Natural killer cell (primary cell): ENCODE results near the gene C13orf42. TPM values are rescaled to one million over a fixed set of nuclear protein-coding genes. Genes with fewer than 3 reads are reported as not detected.
"Not testable (repeated sequence)": the region's sequence is repeated elsewhere in the genome, so short reads cannot be mapped to it uniquely, and the experiment has no call there.

ENCODE experiments used
- ATAC-seq, 3 donors: fragments of 150-1000 bp in 2 of 3; fragments of 200-7000 bp in 1 of 3; cut with Tn5 transposase; 1 replicate in 1 of 3; 2 replicates in 2 of 3; pipeline ENCODE4 v1.10.0; 2021; ENCODE audit warnings: mild to moderate bottlenecking in 2 of 3, moderate library complexity in 2 of 3
- DNase-seq, 2 donors: peaks; one replicate each; pipeline versions ENCODE4 v3.0.0 to v3.0.0-alpha.2; 2013 to 2021; ENCODE audit warnings: mixed read lengths in 1 of 2
- H3K27ac ChIP-seq: one replicate; pipeline ENCODE4 v1.5.1; 2013; ENCODE audit warnings: mild to moderate bottlenecking, low read length
- H3K27me3 ChIP-seq: one replicate; pipeline ENCODE4 v1.6.1; 2013; ENCODE audit warnings: low read length; ENCODE audit not compliant: control insufficient read depth, insufficient read depth
- H3K36me3 ChIP-seq: one replicate; pipeline ENCODE4 v1.6.1; 2013; ENCODE audit warnings: low read length; ENCODE audit not compliant: control insufficient read depth, insufficient read depth
- H3K4me1 ChIP-seq: one replicate; pipeline ENCODE4 v1.6.1; 2013; ENCODE audit warnings: low read length; ENCODE audit not compliant: control insufficient read depth, insufficient read depth
- H3K4me3 ChIP-seq: one replicate; pipeline ENCODE4 v1.5.1; 2013; ENCODE audit warnings: low read length
- H3K9me3 ChIP-seq: one replicate; pipeline ENCODE4 v1.6.1; 2013; ENCODE audit warnings: low read length; ENCODE audit not compliant: control insufficient read depth, insufficient read depth
- H3K27ac Mint-ChIP-seq, 2 donors: one replicate each; pipeline ENCODE4 v1.8.0; 2022; ENCODE audit warnings: mild to moderate bottlenecking in 2 of 2, mixed read lengths in 2 of 2, moderate library complexity in 1 of 2
- H3K27me3 Mint-ChIP-seq, 2 donors: one replicate each; pipeline ENCODE4 v1.8.0; 2022; ENCODE audit warnings: low read depth in 2 of 2, mixed read lengths in 2 of 2
- H3K36me3 Mint-ChIP-seq: one replicate; pipeline ENCODE4 v1.8.0; 2022; ENCODE audit warnings: mixed read lengths
- H3K4me1 Mint-ChIP-seq, 2 donors: one replicate each; pipeline ENCODE4 v1.8.0; 2022; ENCODE audit warnings: mixed read lengths in 2 of 2
- H3K4me3 Mint-ChIP-seq: one replicate; pipeline ENCODE4 v1.8.0; 2022; ENCODE audit warnings: mild to moderate bottlenecking, moderate library complexity, mixed read lengths
- H3K9me3 Mint-ChIP-seq, 2 donors: one replicate each; pipeline ENCODE4 v1.8.0; 2022; ENCODE audit warnings: mixed read lengths in 2 of 2
- WGBS: methylation state at CpG from one replicate; pipeline ENCODE4 v1.1.7; 2013; ENCODE audit warnings: missing lambda C conversion rate; ENCODE audit not compliant: insufficient coverage; 5-methylcytosine and 5-hydroxymethylcytosine counted together
- intact Hi-C: fragments of 100-400 bp; cut with micrococcal nuclease; formaldehyde crosslinking; loops from one replicate; pipeline ENCODE4 v1.14.2; 2022
- total RNA-seq, 4 donors: library from RNA; stranded (reverse); fragments of 120-200 nt in 1 of 4; gene quantifications; one replicate each; pipeline versions ENCODE4 v1.2.3 to v1.2.4, GENCODE V29; 2013 to 2022
- TF ChIP-seq, protein P1 (sequence below): fragments of 200-600 bp; IDR thresholded peaks from one replicate; pipeline ENCODE4 v1.8.0; 2022; ENCODE audit warnings: antibody characterized with exemption

The C13orf42 gene
- total RNA-seq, 3 donors from 2014 or later (not counting 1 experiment from before 2014, with no cell fraction given) = not detected

DNA sequence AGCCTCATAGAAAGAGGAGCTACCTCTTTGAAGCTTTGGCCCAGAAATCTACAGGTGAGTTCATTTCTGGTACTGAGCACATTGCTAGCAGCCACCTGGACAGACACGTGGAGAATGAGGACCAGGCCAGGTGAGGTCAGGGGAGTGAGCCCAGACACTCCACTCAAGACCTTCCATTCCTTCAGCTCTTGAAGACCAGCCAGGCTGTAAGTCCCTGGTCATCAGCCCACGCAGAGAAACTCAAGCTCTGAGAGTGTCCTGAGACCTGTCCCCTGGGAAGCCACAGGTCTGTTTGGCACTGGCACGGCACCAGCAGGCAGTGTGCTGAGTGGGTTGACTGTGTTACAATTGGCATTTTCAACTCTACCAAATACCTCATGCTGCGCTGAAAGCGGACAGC is 27.4 kb downstream of the C13orf42 start:
- no peak for DNase-seq
- Histone ChIP-seq H3K27me3 (no peaks in the 10 kb centered on the region), H3K36me3 (no peaks in the 10 kb centered on the region), H3K4me1 (no peaks in the 10 kb centered on the region), H3K4me3 (no peak overlapping the region), H3K9me3 (no peaks in the 10 kb centered on the region), H3K27ac (no peak overlapping the region)
- H3K9me3 Mint-ChIP-seq = no peaks in the 10 kb centered on the region
- intact Hi-C loops = no loop called here
- H3K27ac Mint-ChIP-seq = no peak overlapping the region
- ATAC-seq = no peak
- H3K36me3 Mint-ChIP-seq = no peaks in the 10 kb centered on the region
- H3K4me1 Mint-ChIP-seq = no peaks in the 10 kb centered on the region
- WGBS = 92% methylated on average over 5 of the region's 5 CpGs
- H3K27me3 Mint-ChIP-seq = peaks cover 0 to 2% of the 10 kb centered on the region in 2 donors
- TF ChIP-seq, protein P1, sequence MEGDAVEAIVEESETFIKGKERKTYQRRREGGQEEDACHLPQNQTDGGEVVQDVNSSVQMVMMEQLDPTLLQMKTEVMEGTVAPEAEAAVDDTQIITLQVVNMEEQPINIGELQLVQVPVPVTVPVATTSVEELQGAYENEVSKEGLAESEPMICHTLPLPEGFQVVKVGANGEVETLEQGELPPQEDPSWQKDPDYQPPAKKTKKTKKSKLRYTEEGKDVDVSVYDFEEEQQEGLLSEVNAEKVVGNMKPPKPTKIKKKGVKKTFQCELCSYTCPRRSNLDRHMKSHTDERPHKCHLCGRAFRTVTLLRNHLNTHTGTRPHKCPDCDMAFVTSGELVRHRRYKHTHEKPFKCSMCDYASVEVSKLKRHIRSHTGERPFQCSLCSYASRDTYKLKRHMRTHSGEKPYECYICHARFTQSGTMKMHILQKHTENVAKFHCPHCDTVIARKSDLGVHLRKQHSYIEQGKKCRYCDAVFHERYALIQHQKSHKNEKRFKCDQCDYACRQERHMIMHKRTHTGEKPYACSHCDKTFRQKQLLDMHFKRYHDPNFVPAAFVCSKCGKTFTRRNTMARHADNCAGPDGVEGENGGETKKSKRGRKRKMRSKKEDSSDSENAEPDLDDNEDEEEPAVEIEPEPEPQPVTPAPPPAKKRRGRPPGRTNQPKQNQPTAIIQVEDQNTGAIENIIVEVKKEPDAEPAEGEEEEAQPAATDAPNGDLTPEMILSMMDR = no peak
- H3K4me3 Mint-ChIP-seq = no peak overlapping the region

DNA sequence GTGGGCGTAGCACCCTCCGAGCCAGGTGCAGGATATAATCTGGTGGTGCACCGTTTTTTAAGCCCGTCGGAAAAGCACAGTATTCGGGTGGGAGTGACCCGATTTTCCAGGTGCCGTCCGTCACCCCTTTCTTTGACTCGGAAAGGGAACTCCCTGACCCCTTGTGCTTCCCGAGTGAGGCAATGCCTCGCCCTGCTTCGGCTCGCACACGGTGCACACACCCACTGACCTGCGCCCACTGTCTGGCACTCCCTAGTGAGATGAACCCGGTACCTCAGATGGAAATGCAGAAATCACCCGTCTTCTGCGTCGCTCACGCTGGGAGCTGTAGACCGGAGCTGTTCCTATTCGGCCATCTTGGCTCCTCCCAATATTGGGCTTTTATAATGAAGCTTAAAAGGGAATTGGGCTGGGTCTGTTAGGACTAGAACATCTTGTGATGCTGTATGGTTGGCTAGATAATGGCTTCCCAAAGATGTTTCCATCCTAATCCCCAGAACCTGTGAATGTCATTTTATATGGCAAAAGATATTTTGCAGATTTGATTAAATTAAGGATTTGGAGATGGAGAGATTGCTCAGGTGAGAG is 30.5 kb downstream of the C13orf42 start:
- H3K27ac Mint-ChIP-seq, H3K4me1 ChIP-seq, H3K36me3 ChIP-seq, ATAC-seq, H3K36me3 Mint-ChIP-seq, H3K4me3 ChIP-seq, H3K4me1 Mint-ChIP-seq, DNase-seq, H3K9me3 ChIP-seq, intact Hi-C loops, H3K27me3 Mint-ChIP-seq, H3K4me3 Mint-ChIP-seq, H3K9me3 Mint-ChIP-seq, H3K27me3 ChIP-seq, H3K27ac ChIP-seq: not testable (repeated sequence)
- 67% methylated on average over 2 of the region's 23 CpGs for WGBS

DNA sequence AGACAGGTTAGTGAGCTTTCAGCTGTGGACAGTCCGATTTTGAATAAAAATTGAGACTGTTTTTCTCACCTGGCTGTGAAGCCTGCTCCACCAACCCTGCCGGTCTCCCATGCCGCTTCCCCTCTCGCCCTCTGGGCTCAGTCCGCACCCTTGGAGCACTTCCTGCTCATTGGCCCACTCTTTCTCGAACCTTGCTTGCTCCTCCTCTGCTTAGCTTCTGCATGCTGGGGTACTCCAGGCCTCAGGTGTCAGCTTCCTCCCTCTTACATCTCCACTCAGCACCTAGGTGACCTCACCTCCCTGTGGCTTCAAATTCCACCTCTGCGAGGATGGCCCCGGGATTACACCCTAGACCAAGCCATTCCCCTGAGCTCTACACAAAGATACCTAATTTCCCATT is 39.6 kb downstream of the C13orf42 start:
- no peak overlapping the region for H3K4me3 Mint-ChIP-seq
- no peaks in the 10 kb centered on the region for H3K36me3 Mint-ChIP-seq
- H3K27me3 ChIP-seq = no peaks in the 10 kb centered on the region
- TF ChIP-seq, protein P1 = no peak
- H3K9me3 ChIP-seq = no peaks in the 10 kb centered on the region
- H3K27ac ChIP-seq = no peak overlapping the region
- 85% methylated on average over 8 of the region's 8 CpGs for WGBS
- no peaks in the 10 kb centered on the region for H3K9me3 Mint-ChIP-seq
- peaks cover 9 to 20% of the 10 kb centered on the region in 2 donors for H3K27me3 Mint-ChIP-seq
- H3K4me1 Mint-ChIP-seq = peaks cover 6 to 11% of the 10 kb centered on the region in 2 donors
- DNase-seq (no peak), ATAC-seq (no peak)
- peaks cover 12% of the 10 kb centered on the region for H3K4me1 ChIP-seq
- H3K27ac Mint-ChIP-seq = no peak overlapping the region
- H3K4me3 ChIP-seq = no peak overlapping the region
- no peaks in the 10 kb centered on the region for H3K36me3 ChIP-seq
- intact Hi-C loops = loop anchor here (10.0 kb wide), 1 partner anchor 1767 kb away; no protein-coding TSS in a partner anchor

DNA sequence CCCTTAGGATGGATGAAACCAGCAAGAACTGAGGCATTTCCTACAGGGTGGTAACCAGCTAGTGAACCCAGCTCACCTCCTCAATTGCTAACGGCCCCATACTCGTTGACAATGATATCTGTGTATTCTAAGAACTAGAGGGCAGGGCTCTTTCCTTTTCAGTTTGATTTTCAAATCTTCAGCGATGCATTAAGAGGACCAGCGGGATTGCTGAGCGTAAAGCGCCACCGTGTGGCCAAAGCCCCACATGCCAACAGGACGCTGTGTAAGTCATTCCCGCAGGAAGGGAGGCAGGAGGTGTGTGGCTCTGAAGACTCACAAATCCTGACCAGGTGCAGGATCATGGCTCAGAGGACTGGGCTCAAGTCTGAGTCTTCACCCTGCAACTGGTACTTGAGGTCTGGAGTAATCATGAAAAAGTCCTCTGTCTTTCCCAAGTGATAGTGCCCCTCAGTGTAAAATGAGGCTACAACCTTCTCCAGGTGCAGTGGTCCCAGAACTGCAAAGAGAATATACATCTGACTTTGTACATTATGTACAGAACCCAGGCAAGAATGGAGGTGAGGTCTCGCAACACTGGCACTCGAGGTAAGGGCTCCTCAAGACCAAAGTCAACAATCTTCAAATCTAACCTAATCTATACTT is 40.9 kb downstream of the C13orf42 start:
- peaks cover 14 to 17% of the 10 kb centered on the region in 2 donors for H3K4me1 Mint-ChIP-seq
- WGBS = 7% methylated on average over 10 of the region's 11 CpGs
- no peaks in the 10 kb centered on the region for H3K27me3 ChIP-seq
- H3K36me3 Mint-ChIP-seq = no peaks in the 10 kb centered on the region
- no peak overlapping the region for H3K4me3 ChIP-seq
- TF ChIP-seq, protein P1 = peak; percentile 92
- no peak overlapping the region for H3K27ac ChIP-seq
- no peak overlapping the region for H3K4me3 Mint-ChIP-seq
- H3K9me3 ChIP-seq = no peaks in the 10 kb centered on the region
- ATAC-seq (peak; percentile 66 to 76 (median 73)), DNase-seq (peak; percentile 71 to 86)
- no peaks in the 10 kb centered on the region for H3K9me3 Mint-ChIP-seq
- intact Hi-C loops = loop anchor here (1.0 to 10.0 kb wide), 2 partner anchors 1094 to 1765 kb away; no protein-coding TSS in a partner anchor
- H3K27ac Mint-ChIP-seq = no peak overlapping the region
- peaks cover 9 to 21% of the 10 kb centered on the region in 2 donors for H3K27me3 Mint-ChIP-seq
- no peaks in the 10 kb centered on the region for H3K36me3 ChIP-seq
- H3K4me1 ChIP-seq = peaks cover 26% of the 10 kb centered on the region
